Pons (tissue), 1 donor: ENCODE data around the gene PLAGL2.
"Not testable (repeated sequence)": the region's sequence is repeated elsewhere in the genome, so short reads cannot be mapped to it uniquely, and the experiment has no call there.

Experiments
- DNase-seq: peaks from one replicate; pipeline ENCODE4 v3.0.0-alpha.2; 2016; ENCODE audit warnings: low spot score

PLAGL2 gene, protein sequence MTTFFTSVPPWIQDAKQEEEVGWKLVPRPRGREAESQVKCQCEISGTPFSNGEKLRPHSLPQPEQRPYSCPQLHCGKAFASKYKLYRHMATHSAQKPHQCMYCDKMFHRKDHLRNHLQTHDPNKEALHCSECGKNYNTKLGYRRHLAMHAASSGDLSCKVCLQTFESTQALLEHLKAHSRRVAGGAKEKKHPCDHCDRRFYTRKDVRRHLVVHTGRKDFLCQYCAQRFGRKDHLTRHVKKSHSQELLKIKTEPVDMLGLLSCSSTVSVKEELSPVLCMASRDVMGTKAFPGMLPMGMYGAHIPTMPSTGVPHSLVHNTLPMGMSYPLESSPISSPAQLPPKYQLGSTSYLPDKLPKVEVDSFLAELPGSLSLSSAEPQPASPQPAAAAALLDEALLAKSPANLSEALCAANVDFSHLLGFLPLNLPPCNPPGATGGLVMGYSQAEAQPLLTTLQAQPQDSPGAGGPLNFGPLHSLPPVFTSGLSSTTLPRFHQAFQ

DNA sequence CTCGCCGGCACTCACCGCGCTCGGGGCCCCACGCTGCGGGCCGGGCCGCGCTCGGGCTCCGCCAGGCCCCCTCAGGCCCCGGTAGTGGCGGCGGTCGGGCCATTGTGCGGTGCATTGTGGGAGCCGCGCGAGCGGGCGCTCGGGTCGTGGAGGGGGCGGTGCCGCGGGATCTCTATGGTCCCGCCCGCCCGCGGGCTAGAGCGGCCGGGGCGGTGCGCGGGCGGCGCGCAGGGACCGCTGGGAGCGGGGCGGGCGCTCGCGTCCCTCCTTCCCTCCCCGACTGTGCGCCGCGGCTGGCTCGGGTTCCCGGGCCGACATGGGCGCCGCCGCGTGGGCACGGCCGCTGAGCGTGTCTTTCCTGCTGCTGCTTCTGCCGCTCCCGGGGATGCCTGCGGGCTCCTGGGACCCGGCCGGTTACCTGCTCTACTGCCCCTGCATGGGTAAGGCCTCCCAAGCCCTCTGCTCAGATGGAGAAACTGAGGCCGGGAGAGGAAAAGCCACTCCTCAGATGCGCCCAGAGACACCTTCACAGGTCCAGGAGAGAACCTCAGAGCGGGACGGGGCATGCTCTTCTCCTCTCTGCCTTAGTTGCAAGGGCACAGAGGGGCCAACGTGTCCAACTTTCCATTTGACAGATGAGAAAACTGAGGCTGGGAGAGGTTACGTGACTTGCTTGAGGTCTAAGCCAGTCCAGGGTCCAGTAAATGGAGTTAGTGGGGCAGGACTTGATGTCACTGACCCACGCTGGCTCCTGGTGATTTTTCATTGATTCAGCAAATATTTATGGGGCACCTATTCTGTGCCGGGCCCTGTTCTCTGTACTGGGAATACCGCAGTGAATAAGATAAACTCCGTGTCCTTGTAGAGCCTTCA lies at the start of gene PLAGL2, which contains the start of gene POFUT1:
PLAGL2 (minus strand) TSS at position 118 of the 873 bp plus-strand sequence. CDS start 5,565 bp downstream, outside the sequence.
POFUT1 (plus strand) TSS at position 255 of the 873 bp plus-strand sequence; CDS start at position 317, 62 bp downstream.
- peak; percentile 76 for DNase-seq

GRCh38 chr20:32252189-32252588 lies 44.6 kb upstream of the PLAGL2 start:
- DNase-seq, result no peak

GRCh38 chr20:32251470-32251869 lies 43.9 kb upstream of the PLAGL2 start:
- DNase-seq, result no peak

DNA sequence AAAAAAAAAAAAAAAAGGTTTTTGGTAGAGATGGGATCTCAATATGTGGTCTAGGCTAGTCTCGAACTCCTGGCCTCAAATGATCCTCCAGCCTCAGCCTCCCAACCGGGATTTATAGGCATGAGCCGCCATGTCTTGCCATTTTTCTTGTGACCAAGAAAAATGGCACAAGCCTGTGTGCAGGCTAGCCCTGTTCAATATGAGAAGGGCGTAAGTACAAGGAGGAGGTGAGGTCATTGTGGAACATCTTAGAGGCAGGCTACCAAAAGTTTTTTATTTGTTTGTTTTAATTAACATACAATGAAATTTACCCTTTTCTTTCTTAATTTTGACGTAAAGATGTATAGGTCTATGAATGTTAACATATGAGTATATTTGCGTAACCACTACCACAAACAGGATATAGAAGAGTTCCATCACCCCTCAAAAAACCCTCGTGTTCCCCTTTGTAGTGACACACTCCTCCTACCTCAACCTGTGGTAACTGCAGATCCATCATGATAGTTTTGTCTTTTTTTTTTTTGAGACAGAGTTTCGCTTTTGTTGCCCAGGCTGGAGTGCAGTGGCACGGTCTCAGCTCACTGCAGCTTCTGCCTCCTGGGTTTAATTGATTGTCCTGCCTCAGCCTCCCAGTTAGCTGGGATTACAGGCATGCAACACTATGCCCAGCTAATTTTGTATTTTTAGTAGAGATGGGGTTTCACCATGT lies 41.6 kb upstream of the PLAGL2 start:
- no peak for DNase-seq

- DNase-seq, result no peak
Observed at GRCh38 chr20:32248043-32248442, 40.5 kb upstream of the PLAGL2 start.

DNA sequence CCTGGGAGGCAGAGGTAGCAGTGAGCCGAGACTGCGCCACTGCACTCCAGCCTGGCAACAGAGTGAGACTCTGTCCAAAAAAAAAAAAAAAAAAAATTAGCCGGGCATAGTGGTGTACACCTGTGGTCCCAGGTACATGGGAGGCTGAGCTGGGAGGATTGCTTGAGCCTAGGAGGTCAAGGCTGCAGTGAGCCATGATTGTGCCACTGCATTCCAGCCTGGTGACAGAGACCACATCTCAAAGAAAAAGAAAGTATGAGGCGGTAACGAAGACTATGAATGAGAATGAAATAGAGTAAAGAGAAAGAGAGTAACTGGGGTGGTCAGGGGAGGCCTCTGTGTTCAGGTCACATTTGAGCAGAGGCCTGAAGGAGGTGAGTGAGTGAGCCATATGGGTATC lies 38.7 kb upstream of the PLAGL2 start:
- DNase-seq, result not testable (repeated sequence)

DNA sequence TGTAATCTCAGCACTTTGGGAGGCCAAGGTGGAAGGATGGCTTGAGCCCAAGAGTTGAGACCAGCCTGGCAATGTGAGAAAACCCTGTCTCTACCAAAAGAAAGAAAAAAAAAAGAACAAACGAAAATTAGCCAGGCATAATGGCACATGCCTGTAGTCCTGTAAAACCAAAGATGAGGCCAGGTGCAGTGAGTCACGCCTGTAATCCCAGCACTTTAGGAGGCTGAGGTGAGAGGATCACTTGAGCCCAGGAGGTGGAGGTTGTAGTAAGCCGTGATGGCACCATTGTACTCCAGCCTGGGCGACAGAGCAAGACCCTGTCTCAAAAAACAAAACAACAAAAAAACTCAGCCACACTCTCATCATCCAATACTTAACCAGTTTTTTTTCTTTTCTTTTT lies 37.4 kb upstream of the PLAGL2 start:
- DNase-seq, result no peak

DNA sequence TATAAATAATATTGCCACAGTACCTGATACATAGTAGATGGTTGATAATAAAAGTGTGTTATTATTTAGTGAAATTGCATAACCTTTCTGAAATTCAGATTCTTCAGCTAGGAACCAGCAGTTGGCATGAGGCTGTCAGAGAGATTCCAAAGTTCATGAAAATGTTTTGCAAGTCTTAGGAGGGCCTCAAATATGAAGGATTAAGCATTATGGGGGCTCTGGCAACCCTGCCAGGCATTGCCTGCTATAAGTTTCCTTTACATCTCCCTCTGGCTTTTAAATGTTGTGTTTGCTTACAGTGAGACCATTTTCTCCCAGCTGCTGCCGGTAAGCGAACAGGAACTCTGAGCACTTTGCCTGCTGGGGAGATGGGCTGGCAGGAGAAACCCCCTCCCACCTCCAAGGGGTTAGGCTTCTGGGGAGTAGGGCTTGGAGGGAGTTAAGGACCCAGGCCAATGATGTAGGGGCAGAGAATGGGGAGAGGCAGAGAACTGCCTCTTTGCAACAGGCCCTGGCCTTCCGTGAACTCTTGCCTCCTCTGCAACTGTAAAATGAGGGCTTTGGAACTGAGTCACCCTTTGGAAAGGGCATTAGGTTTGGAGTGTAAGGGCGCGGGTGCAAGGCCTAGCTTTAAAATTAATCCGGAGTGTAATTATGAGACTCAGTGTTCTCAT lies 36.7 kb upstream of the PLAGL2 start:
- DNase-seq, result no peak

GRCh38 chr20:32241807-32242206 lies 34.3 kb upstream of the PLAGL2 start:
- DNase-seq, result no peak

GRCh38 chr20:32240205-32240604 lies 32.7 kb upstream of the PLAGL2 start:
- DNase-seq, result no peak

- DNase-seq, result no peak
Observed at GRCh38 chr20:32238483-32239425, 31.2 kb upstream of the PLAGL2 start.

DNA sequence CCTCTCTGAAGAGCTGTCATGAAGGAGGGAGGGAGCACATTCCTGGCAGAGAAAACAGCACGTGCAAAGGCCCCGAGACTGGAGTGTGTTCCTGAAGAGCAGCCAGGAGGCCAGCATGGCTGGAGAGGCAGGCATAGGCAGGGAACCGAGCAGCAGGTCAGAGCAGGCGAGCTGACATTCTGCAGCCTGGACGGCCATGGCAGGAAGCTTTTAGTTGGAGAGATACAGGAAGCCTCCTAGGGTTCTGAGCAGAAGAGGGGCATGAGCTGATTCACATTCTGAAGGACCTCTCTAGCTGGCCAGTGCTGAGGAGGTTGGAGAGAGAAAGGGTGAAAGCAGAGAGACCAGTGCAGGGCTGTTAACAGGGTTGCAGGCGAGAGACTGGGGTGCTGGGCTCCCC lies 29.9 kb upstream of the PLAGL2 start:
- DNase-seq, result no peak

DNA sequence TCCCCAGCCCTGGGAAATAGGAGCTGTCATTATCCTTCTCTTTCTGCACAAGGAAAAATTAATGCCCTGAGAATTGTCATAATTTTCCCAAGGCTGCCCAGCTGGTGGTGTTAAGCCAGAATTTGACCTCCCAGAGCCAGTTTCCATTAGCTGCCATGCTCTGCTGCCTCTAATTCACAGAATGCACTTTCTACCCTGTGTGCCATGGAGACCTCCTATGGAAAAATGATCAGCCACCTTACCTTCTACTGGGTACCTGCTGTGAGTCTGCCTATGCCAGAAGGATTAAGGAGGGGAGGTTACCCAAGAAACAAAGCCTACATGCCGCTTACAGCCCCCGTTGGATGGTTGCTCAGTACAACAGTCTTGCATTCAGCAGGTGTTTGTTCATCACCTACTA lies 29.3 kb upstream of the PLAGL2 start:
- DNase-seq, result no peak

DNA sequence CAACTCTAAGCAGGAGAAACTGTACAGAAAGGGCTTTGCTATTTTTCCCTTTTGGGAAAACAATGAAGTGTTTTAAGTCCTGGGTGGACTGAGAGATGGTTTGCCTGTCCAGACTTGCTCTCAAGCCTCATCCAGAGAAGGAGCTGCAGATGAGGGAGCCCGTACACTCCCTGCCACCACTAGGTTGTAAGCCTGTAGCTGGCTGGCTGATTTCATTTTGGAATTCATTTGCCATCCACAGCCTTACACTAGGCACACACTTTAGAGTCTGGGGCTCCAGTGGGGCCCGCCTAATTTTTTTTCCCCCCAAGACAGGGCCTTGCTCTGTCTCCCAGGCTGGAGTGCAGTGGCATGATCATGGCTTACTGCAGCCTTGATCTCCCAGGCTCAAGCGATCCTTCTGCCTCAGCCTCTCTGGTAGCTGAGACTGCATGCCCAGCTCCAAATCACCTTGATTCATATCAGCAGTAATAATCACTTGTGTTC lies 28.5 kb upstream of the PLAGL2 start:
- DNase-seq, result no peak

GRCh38 chr20:32235331-32236047 lies 27.9 kb upstream of the PLAGL2 start:
- DNase-seq, result no peak

DNA sequence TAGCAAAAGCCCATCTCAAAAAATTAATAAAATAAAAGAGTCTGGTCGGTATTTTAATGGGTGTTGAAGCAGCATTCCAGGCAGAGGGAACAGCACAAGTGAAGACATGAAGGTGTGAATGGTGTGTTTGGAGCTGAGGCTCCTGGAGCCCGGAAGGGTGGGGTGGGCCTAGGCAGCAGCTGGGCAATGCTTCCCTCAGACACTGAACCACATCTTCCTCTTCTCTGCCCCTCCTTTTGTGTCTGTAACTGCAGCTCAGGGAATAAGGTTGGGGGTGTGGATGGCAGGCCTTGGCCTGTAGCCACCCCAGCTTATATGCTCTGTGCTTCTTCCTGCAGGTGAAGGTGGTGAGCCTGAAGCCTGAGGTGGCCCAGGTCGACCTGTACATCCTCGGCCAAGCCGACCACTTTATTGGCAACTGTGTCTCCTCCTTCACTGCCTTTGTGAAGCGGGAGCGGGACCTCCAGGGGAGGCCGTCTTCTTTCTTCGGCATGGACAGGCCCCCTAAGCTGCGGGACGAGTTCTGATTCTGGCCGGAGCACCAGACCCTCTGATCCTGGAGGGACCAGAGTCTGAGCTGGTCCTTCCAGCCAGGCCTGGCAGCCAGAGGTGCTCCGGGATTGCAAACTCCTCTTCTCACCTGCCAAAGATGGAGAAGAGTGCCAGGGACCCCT lies 26.7 kb upstream of the PLAGL2 start:
- DNase-seq, result no peak

DNA sequence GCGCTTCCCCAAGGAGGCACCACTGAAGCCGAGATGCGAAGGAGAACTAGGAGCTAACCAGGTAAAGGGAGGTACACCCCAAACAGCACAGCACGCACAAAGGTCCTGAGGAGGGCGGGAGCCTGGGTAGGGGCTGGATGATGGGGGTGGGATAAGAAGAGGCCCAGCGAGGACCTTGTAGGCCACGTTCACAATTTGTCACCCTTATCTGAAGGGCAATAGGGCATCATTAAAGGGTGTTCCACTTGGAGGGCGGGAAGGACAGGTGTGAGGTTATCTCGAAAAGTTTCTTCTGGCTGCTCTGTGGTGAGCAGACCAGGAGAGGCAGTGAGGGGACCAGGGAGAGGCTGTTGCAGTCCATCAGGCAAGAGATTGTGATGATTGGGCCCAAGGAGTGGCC lies 25.7 kb upstream of the PLAGL2 start:
- no peak for DNase-seq

GRCh38 chr20:32232326-32232886 lies 24.9 kb upstream of the PLAGL2 start:
- no peak for DNase-seq

DNA sequence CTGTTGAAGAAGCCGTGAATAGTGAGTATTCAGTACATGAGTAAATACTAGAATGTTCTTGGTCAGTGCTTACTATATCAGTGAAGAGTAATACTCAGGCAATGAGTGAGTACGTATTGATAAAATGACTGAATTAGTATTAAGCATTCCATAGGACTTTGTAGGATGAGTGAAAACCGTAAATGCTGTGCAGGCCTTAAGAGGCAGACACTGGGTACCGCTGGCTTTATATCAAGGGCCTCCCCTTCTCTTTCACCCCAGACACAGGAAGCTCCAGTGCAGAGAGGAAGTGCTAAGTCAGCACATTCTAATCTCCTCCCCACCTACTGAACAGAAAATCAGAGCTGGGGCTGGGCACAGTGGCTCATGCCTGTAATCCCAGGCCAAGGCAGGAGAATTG lies 24.3 kb upstream of the PLAGL2 start:
- DNase-seq, result peak; percentile 61
